GF-D8 (cell line): Measurements from ENCODE around the gene OR1D2.
"Not testable (repeated sequence)": the region's sequence is repeated elsewhere in the genome, so short reads cannot be mapped to it uniquely, and the experiment has no call there.

Source experiments
- DNase-seq: peaks from one replicate; lab custom pipeline; 2025; lab: John Stamatoyannopoulos, UW

Gene OR1D2

DNA sequence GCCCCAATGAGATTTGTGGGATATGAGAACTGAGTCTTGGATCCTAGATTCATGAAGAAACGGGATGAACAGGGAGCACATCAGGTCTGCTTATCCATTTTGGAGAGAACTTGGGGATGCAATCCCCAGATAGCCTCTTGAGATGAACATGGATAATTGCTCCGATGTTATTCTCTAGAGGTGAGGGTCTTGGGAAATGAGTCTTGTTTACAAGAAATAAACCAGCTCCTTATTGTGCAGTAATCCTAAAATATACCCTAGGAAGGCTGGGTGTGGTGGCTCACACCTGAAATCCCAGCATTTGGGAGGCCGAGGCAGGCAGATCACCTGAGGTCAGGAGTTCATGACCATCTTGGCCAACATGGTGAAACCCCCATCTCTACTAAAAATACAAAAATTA lies at the start of gene OR1D2:
Gene OR1D2, minus strand, starts transcription at position 101 of the 400 bp plus-strand sequence. CDS start 11,426 bp downstream, outside the sequence.
- no peak for DNase-seq

GRCh38 chr17:3137494-3137893 lies 33.3 kb upstream of the OR1D2 start:
- not testable (repeated sequence) for DNase-seq

DNA sequence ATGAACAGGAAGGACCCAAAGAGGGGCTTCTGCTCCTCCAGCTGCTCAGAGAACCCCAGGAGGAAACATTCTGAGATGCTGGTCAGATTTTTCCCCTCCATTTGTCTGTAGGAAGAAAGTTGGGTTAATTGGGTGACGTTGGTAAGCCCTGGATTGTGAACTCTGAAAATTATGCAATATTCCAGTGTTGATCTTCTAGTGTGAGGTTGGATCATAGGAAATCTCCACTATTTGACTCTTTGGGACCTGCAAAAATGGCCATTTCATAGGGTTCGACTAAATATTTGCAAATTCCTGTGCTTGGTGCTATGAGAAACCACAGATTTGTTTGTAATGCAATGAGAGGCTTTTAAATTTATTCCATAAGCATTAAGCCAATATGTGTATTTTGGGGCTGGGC lies 23.2 kb upstream of the OR1D2 start, which contains the start of gene OR1G1:
Gene OR1G1, minus strand, starts transcription at position 101 of the 400 bp plus-strand sequence. Its CDS starts 0 bp downstream, at position 101.
- no peak for DNase-seq

DNA sequence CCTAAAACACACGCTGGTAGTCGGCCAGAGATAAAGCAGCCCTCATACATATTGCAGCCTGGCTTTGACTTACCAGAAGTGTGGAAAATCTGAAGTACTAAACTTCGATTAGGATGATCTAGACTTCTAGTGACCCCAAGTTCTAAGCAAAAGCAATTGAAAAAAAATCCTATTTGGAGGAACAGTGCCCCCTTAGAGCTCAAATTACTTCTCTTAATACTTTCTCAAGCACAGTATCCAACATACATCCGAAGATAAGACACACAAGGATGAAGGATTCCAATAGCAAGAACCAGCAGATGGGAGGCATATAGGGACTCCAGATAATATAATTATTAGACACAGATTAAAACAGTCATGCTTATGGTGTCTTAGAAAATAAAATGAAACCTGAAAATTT lies 30.4 kb downstream of the OR1D2 start:
- DNase-seq: not testable (repeated sequence)

GRCh38 chr17:3065192-3065591 lies 39.0 kb downstream of the OR1D2 start:
- DNase-seq: peak; percentile 48

DNA sequence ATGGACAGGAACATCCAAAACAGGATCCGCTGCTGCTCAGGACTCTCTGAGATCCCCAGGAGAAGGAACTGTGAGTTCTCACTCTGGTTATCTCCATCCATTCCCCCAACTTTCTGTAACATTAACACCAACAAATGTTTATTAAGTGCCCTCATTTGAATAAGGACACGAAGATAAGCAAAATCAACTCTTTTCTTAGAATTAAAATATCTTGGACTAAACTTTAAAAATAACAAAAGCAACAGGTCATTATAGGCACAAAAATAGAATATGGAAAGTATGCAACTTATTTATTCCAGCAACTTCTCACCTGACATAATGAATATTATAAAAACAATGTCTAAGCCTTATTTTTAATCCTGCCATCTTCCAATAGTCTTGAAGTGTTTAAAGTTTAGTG lies 40.7 kb downstream of the OR1D2 start, which contains the start of gene OR1D5:
Gene OR1D5, minus strand, starts transcription at position 101 of the 400 bp plus-strand sequence. Its CDS starts 0 bp downstream, at position 101.
- DNase-seq: not testable (repeated sequence)

DNA sequence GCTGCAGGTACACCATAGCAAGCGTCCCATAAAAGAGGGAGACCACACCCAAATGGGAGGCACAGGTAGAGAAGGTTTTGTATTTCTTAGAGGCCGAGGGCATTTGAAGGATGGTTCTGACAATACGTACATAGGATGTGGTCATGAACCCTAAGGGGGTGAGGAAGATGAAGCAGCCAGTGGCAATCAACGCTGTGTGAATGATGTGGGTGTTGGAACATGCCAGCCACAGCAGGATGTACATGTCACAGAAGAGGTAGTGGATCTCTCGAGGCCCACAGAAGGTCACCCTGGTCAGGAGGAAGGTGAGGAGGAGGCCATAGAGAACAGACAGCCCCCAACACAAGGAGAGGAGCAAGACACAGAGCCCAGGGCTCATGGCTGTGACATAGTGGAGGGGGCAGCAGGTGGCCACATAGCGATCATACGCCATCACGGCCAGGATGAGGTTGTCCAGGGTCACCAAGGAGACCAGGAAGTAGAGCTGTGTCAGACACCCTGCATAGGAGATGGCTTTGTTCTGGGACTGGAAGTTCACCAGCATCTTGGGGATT lies 41.3 kb downstream of the OR1D2 start:
- not testable (repeated sequence) for DNase-seq

- DNase-seq: not testable (repeated sequence)
Observed at GRCh38 chr17:3054868-3055267, 49.4 kb downstream of the OR1D2 start.

DNA sequence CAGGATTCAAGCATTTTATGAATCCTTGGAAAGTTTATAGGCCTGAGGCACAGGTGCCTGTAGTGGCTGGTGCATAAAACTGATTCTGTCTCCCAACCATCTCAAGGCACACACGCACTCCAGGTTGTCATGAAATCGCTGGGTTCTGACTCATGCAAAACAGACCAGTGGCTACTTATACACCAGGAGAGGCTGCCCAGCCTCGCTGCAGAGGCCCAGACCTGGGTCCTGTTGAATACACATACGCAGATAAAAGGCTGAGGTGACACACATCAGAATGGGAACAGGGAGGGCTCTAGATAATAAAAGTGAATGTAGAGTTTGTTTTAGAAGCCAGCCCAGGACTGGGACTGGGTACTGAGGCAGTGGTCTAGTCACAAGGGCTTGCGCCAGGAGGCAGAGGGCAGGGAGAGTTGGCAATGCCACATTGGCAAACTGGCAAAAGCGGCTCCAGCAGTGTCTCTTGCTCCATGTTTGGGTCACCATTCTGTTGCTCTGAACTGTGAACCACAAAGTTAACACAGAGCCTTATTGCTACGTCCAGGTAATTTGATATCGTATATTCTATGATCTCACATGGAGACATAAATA lies 54.4 kb downstream of the OR1D2 start:
- no peak for DNase-seq

DNA sequence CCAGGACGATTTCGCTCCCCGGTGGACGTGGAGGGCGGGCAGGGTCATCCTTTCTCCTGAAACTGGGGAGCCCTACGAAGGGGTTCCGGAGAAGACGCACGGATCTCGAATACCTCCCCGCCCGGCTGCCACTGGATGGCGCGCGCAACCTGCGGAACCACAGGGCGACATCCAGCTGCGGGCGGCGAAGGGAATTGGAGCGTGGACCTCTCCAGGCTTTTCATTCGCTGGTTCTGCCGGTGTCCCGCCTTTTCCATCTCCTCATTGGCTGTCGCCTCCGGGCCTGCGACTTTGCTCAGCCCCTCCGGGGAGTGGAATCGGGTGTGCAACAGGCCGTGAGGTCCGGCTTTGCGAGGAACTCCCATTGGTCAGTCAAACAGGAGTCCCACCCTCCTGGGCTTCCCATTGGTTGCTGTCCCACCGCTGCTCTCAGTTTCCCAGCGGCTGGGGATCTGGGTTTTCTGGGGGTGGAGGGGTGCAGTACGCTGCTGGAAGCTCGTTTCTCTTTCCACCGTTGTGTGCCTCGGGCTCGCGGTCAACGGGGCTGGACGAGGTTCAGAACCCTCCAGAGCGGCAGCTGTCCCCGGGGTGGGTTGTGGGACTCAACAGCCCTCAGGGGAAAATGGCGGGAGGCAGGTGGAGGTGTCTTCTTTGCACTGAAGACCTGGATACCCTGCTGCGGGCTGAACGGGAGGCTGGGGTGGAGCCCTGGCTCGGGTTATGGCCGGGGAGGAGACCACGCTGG lies 55.3 kb downstream of the OR1D2 start:
- peak; percentile 69 for DNase-seq

GRCh38 chr17:3046753-3047152 lies 57.5 kb downstream of the OR1D2 start:
- no peak for DNase-seq

DNA sequence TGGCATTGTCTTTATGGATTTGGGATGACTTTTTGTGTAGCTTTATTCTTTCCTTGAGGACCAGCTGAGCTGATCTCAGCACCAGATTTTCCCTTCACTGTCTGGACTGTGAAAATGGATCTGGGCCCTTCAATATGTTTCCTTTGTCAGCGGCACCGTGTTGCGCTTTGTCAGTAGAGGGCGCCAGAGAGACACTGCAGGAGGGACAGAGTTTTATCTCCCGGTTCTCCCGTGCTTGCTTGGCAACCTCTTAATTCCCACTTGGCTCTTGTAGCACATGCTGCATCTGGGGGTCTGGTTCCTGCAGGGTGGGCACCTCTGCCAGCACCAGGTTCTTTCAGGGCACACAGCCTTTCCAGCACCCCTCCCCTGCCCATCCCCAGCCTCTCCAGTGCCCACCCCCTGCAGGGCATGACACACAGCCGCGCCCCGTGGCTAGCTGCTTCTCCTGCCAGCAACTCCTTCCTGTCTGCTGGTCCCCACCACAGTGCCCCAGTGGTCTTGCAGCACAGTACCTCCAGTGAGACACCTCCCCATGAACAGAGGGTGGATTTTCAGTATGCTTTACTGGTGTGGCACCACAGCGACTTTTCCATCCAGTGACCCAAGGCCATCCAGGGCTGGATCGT lies 60.4 kb downstream of the OR1D2 start:
- no peak for DNase-seq

- DNase-seq: no peak
Observed at GRCh38 chr17:3040882-3041281, 63.3 kb downstream of the OR1D2 start.

- peak; percentile 77 for DNase-seq
Observed at GRCh38 chr17:3039736-3040135, 64.5 kb downstream of the OR1D2 start.

DNA sequence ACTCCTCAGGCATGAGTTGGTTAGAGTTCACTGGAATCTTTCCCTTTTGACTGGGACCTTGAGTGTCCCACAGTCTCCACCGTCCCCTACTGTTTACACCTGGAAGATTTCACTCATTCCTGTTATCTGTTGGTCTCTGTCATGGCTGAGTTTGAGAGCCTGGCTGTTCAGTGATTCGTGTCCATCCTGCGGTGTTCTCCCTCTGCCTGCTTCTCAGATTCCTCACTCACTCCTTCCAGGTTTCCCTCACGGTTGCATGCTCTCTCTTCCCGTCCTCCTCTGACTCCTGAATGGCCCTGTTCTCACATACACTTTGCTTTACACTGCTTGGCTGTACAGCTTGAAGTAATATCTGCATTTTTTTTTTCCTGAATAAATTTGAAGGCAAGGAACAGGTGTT lies 65.3 kb downstream of the OR1D2 start:
- no peak for DNase-seq
